HG02943 (cell line): ENCODE data around the gene GMPPB.
"Not testable (repeated sequence)": the region's sequence is repeated elsewhere in the genome, so short reads cannot be mapped to it uniquely, and the experiment has no call there.

Experiments
- ATAC-seq: cut with Tn5 transposase; IDR thresholded peaks from one replicate; pipeline ENCODE4 v1.9.1; 2021; ENCODE audit warnings: mild to moderate bottlenecking, low read depth, moderate library complexity; ENCODE audit not compliant: unreplicated experiment

Gene GMPPB

GRCh38 chr3:49695350-49696015 lies 28.3 kb downstream of the GMPPB start:
- not testable (repeated sequence) for ATAC-seq

- not testable (repeated sequence) for ATAC-seq
Measured at GRCh38 chr3:49694409-49695070, 29.2 kb downstream of the GMPPB start.

DNA sequence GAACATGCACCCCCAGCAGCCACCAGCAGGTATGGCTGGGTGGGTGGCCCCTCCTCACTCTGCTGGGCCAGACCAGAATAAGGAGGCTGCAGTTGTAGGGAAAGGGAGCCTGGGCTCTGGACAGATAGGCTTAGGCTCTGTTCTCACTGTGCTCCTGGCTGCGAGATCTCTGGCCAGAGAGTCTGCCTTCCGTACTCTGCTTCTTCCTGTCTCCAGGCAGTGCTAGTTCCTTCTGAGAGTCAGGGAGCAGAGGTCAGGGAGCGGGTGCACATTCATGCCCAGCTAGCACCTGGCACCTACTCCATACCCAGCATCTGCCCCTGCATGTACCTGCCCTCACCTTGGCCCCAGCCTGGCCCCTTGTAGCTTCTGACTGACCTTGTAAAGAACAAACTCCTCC lies 32.3 kb downstream of the GMPPB start:
- ATAC-seq: not testable (repeated sequence)

DNA sequence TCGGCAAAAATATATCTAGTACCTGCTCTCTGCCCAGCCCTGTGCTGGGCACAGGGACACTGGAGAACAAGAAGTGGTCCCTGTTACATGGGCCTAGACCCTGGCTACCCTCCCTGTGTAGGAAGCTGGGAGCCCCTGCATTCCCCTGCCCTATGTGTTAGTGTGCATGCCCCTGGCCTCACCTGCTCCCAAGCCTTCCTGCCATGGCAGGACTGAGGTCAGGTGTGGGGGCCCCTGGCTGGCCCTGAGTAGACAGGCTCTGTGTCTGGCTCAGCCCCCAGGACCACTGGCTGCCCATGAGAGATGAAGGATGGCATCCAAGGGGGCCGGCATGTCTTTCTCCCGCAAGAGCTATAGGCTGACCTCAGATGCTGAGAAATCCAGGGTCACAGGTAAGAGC lies 32.9 kb downstream of the GMPPB start:
- ATAC-seq: not testable (repeated sequence)

GRCh38 chr3:49689908-49690624 lies 33.7 kb downstream of the GMPPB start:
- ATAC-seq: not testable (repeated sequence)

DNA sequence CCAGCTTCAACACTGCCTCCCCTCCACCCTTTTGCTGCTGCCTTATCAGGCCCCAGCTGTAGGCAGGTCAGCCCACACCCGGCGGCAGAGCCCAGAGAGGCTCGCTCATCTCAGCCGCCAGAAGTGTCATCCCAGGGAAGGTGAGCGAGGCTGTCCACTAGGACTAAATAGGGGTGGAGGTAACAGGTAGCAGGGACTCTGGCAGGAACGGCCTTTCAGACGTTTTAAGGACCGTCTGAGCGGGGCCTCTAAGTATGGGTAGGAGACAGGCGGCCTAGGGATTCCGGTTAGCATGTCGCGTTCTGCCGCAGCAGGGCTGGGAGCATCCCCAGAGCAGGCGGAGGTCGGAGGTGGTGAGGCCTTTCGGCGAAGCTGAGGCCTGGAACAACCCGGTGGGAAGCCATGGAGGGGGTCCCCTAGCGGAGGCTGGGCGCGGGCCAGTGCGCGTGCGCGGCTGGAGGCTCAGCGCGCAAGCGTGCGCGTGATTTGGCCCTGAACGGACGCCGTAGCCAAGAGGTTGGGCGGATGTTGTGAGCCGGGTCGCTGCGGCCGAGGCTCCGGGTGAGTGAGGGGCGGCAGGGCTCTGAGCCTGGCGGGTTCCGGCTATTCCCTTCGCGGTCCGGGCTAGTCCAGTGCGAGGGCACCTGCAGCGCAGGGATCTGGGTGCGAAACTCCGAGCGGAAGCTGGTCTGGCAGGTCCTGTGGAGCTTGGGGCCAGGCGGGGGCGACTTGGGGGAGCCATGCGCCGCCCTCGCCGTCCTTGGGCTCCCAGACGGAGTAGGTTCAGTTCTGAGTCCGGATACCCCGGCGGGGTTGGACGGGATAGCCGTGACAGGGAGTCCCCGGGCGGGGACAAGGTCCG lies 34.5 kb downstream of the GMPPB start, which contains the start of the genes MST1 and RNF123:
Gene MST1, minus strand, starts transcription at position 429 of the 862 bp plus-strand sequence. CDS start 783 bp downstream, outside the sequence.
Gene RNF123, plus strand, starts transcription at position 512 of the 862 bp plus-strand sequence. CDS start 1,609 bp downstream, outside the sequence.
- ATAC-seq: peak; percentile 42

- ATAC-seq: not testable (repeated sequence)
Measured at GRCh38 chr3:49688338-49689045, 35.3 kb downstream of the GMPPB start.

- ATAC-seq: not testable (repeated sequence)
Measured at GRCh38 chr3:49687424-49687795, 36.3 kb downstream of the GMPPB start.

GRCh38 chr3:49686769-49687423 lies 36.9 kb downstream of the GMPPB start:
- ATAC-seq: not testable (repeated sequence)

- ATAC-seq: not testable (repeated sequence)
Measured at GRCh38 chr3:49686346-49686745, 37.4 kb downstream of the GMPPB start.

- not testable (repeated sequence) for ATAC-seq
Measured at GRCh38 chr3:49685846-49686245, 37.9 kb downstream of the GMPPB start.

- not testable (repeated sequence) for ATAC-seq
Measured at GRCh38 chr3:49685103-49685502, 38.6 kb downstream of the GMPPB start.

GRCh38 chr3:49684453-49684852 lies 39.3 kb downstream of the GMPPB start:
- not testable (repeated sequence) for ATAC-seq

- ATAC-seq: no peak
Measured at GRCh38 chr3:49683162-49683561, 40.6 kb downstream of the GMPPB start.

- no peak for ATAC-seq
Measured at GRCh38 chr3:49681543-49681942, 42.2 kb downstream of the GMPPB start.

GRCh38 chr3:49681232-49681522 lies 42.6 kb downstream of the GMPPB start:
- no peak for ATAC-seq

DNA sequence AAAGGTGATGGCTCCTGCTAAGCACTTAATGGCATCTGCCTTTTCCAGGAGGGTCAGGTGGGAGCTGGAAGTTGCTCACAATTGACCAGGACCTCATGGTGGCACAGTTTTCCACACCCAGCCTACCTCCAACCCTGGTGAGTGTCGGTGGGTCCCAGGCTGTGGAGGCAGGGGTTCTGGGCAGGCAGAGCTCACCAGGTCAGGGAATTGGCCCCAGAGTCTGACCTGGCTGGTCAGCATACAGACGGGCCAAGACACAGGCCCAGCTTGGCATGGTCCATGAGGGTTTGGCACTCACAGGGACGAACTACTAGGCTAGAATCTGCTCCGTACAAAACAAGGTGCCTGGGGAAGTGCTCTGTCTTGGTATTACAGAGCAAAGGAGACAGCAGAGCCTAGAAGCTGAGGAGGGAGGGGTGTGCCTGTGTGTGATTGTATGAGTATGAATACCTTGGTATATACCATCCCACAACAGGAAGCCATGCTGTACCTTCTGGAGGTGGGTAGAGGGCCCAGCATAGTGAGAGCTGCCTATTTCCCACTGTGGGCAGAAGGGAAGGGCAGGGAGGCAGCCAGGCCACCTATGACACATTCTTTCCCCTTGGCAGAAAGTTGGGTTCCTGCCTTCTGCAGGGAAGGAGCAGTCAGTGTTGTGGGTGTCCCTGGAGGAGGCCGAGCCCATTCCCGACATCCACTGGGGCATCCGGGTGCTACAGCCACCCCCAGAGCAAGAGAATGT lies 43.1 kb downstream of the GMPPB start:
- ATAC-seq: no peak

- no peak for ATAC-seq
Measured at GRCh38 chr3:49675912-49676311, 47.8 kb downstream of the GMPPB start.
